Mononuclear cell (primary cell): ENCODE data around the gene AAK1. TPM values are rescaled to one million over a fixed set of nuclear protein-coding genes. Genes with fewer than 3 reads are reported as not detected.

Source experiments
- H3K27me3 ChIP-seq: 2 replicates; pipeline ENCODE4 v1.6.0; 2011; ENCODE audit warnings: low read length, control low read depth; ENCODE audit not compliant: insufficient read depth
- H3K4me1 ChIP-seq: 2 replicates; pipeline ENCODE4 v1.5.1; 2011; ENCODE audit warnings: mild to moderate bottlenecking, low read length, control low read depth; ENCODE audit not compliant: insufficient read depth
- H3K4me3 ChIP-seq: 2 replicates; pipeline ENCODE4 v1.5.1; 2011; ENCODE audit warnings: mild to moderate bottlenecking, low read length, moderate library complexity
- H3K9me3 ChIP-seq: 2 replicates; pipeline ENCODE4 v1.5.1; 2011; ENCODE audit warnings: low read depth, mild to moderate bottlenecking, control low read depth, low read length
- total RNA-seq: library from RNA; depleted of rRNA; stranded (reverse); fragments of >200 nt; gene quantifications from one replicate; pipeline ENCODE4 v1.2.3, GENCODE V29; 2012

Gene AAK1
- total RNA-seq, 1 donor: 118 TPM

GRCh38 chr2:69483024-69483423, 160.5 kb downstream of the AAK1 start:
- Histone ChIP-seq H3K9me3 (no peaks in the 10 kb centered on the region), H3K27me3 (no peaks in the 10 kb centered on the region), H3K4me3 (no peak overlapping the region), H3K4me1 (no peaks in the 10 kb centered on the region)

DNA sequence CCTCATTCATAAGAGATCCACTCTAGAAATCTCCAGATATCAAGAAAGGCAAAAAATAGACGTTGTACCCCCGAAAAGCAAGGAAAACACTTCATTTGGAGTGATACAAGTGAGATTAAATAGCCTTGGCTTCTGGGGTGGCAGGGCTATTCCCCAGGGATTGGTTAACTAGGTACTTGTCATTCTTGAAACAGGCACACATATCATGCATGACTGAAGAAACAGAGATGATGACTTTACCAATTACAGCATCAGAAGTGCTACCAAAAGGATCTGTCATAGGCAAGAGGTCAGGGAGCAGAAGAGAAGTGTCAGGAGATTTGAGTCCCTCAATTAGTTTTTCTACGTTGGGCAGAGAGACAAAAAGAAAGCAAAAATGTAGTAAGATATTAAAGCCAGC, 161.1 kb downstream of the AAK1 start:
- no peaks in the 10 kb centered on the region for H3K27me3 ChIP-seq
- H3K4me3 ChIP-seq: no peak overlapping the region
- H3K4me1 ChIP-seq: no peaks in the 10 kb centered on the region
- no peaks in the 10 kb centered on the region for H3K9me3 ChIP-seq

DNA sequence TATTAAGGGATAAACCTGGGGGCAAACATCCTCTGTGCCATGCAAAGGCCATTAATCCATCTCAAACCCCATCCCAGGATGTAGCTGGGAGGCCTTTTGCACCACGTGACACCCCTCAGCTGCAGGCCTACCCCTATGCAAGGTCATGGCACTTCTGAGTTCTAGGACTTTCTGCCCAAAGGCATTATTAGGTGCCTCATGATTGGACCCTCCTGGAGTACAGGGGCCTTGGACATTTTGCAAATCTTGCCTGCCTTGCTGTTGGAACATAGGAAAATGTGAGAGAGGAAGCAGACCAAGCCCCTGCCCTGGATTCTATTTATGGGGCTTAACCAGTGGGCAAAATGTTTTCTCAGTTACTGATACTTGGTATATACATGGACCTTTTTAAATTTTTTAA, 162.1 kb downstream of the AAK1 start:
- Histone ChIP-seq H3K4me3 (no peak overlapping the region), H3K27me3 (no peaks in the 10 kb centered on the region), H3K9me3 (no peaks in the 10 kb centered on the region), H3K4me1 (no peaks in the 10 kb centered on the region)

- H3K27me3 ChIP-seq: no peaks in the 10 kb centered on the region
- no peaks in the 10 kb centered on the region for H3K4me1 ChIP-seq
- H3K4me3 ChIP-seq: no peak overlapping the region
- H3K9me3 ChIP-seq: no peaks in the 10 kb centered on the region
Measured at GRCh38 chr2:69477627-69478026, 165.9 kb downstream of the AAK1 start.

- Histone ChIP-seq H3K4me1 (no peaks in the 10 kb centered on the region), H3K27me3 (no peaks in the 10 kb centered on the region), H3K9me3 (no peaks in the 10 kb centered on the region), H3K4me3 (no peak overlapping the region)
Measured at GRCh38 chr2:69474688-69475087, 168.9 kb downstream of the AAK1 start.

GRCh38 chr2:69471793-69472192, 171.7 kb downstream of the AAK1 start:
- Histone ChIP-seq H3K4me3 (no peak overlapping the region), H3K27me3 (no peaks in the 10 kb centered on the region), H3K4me1 (no peaks in the 10 kb centered on the region), H3K9me3 (no peaks in the 10 kb centered on the region)

- Histone ChIP-seq H3K4me1 (no peaks in the 10 kb centered on the region), H3K4me3 (no peak overlapping the region), H3K27me3 (no peaks in the 10 kb centered on the region), H3K9me3 (no peaks in the 10 kb centered on the region)
Measured at GRCh38 chr2:69470911-69471310, 172.6 kb downstream of the AAK1 start.

DNA sequence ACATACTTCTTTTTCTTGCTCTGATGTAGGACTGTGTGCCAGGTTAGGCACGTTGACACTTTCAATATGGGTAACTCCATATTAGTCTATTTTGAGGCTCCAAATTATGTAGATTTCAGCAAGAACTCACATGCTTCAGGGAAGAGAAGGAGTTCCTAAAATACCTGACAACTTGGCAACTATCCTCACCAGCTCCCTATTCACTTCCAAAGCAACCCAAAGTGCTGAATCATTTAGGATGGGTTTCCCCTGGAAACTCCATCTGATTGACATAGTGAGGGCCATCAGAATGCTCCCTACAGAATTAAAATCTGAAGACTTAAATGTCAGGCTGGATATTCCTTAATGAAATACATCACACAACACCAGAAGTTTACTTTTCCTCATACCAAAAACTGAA, 173.8 kb downstream of the AAK1 start:
- Histone ChIP-seq H3K4me1 (no peaks in the 10 kb centered on the region), H3K27me3 (no peaks in the 10 kb centered on the region), H3K9me3 (no peaks in the 10 kb centered on the region), H3K4me3 (no peak overlapping the region)

DNA sequence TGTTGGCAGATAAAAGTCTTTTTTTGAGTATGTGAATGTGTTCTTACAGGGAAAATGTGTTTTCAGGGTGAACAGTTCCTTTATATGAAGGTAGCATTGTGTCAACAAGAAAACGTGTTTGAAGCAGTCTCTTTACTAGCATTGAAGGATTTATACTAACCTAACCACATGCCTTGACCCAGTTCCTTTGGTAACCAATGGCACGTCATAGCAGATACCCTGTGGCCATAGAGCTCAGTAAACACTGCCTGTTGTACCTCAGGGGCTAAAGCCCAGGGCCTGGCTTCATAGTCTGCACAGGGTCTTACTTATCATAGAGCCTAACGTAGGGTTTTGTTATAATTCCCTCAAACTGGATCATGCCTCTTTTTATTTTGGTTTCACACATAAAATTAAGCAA, 174.2 kb downstream of the AAK1 start:
- no peaks in the 10 kb centered on the region for H3K27me3 ChIP-seq
- H3K4me3 ChIP-seq: no peak overlapping the region
- no peaks in the 10 kb centered on the region for H3K4me1 ChIP-seq
- H3K9me3 ChIP-seq: no peaks in the 10 kb centered on the region

DNA sequence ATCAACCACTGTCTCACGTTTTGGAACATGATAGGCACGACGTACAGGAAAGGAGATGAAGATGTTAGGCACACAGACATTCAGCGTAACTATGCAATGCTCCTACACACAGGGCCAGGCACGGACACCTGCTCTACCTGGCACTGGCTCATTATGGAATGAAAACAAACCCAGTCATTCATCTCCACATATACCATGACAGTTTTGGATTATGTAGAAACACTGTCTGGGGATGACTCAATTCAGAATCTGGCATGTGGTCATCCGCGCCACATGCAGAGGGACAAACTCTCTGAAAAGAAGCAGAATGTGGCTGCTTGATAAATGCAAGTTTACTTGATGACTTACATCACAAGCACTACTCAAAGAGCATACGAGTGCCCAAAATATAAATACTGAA, 176.8 kb downstream of the AAK1 start:
- Histone ChIP-seq H3K27me3 (no peaks in the 10 kb centered on the region), H3K9me3 (no peaks in the 10 kb centered on the region), H3K4me1 (no peaks in the 10 kb centered on the region)

GRCh38 chr2:69465513-69466456, 177.8 kb downstream of the AAK1 start:
- Histone ChIP-seq H3K27me3 (no peaks in the 10 kb centered on the region), H3K9me3 (no peaks in the 10 kb centered on the region), H3K4me3 (no peak overlapping the region), H3K4me1 (no peaks in the 10 kb centered on the region)

More for the DNA sequence above, 176.8 kb downstream of the AAK1 start:
- H3K4me3 ChIP-seq: no peak overlapping the region

- Histone ChIP-seq H3K27me3 (no peaks in the 10 kb centered on the region), H3K4me3 (no peak overlapping the region), H3K4me1 (no peaks in the 10 kb centered on the region), H3K9me3 (no peaks in the 10 kb centered on the region)
Measured at GRCh38 chr2:69464575-69464974, 179.0 kb downstream of the AAK1 start.

GRCh38 chr2:69462780-69463179, 180.8 kb downstream of the AAK1 start:
- Histone ChIP-seq H3K4me1 (no peaks in the 10 kb centered on the region), H3K9me3 (no peaks in the 10 kb centered on the region), H3K4me3 (no peak overlapping the region), H3K27me3 (no peaks in the 10 kb centered on the region)

GRCh38 chr2:69461404-69461803, 182.1 kb downstream of the AAK1 start:
- H3K4me1 ChIP-seq: no peaks in the 10 kb centered on the region
- H3K4me3 ChIP-seq: no peak overlapping the region
- H3K9me3 ChIP-seq: no peaks in the 10 kb centered on the region
- no peaks in the 10 kb centered on the region for H3K27me3 ChIP-seq

DNA sequence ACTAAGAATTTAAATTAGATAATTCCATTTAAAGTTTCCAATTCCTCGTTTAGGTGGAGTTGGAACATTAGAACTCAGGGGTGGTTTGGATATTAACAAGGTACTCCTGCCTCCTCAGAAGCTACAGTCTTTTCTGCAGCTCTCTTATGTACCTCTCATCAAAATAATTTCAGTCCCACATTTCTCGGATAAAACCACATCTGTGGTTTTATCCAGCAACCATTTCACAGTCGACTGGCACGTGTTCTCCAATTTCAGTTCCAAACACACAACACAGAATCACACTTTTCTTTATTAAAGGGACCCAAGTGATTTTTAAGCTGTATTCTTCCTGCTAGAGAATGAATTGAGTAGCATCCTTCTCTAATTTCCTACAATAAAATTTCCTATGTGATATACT, 183.6 kb downstream of the AAK1 start:
- no peaks in the 10 kb centered on the region for H3K27me3 ChIP-seq
- H3K9me3 ChIP-seq: no peaks in the 10 kb centered on the region
- H3K4me1 ChIP-seq: no peaks in the 10 kb centered on the region
- no peak overlapping the region for H3K4me3 ChIP-seq

GRCh38 chr2:69456950-69457445, 186.5 kb downstream of the AAK1 start:
- no peak overlapping the region for H3K4me3 ChIP-seq

More at GRCh38 chr2:69456950-69457445, 186.5 kb downstream of the AAK1 start:
- no peaks in the 10 kb centered on the region for H3K9me3 ChIP-seq
- H3K4me1 ChIP-seq: peaks cover 10% of the 10 kb centered on the region
- H3K27me3 ChIP-seq: no peaks in the 10 kb centered on the region
